Gastrocnemius medialis (tissue), 4 donors: ENCODE data around the gene PLAC1.

Experiments used
- POLR2A ChIP-seq, 2 donors: fragments of 450-650 bp; IDR thresholded peaks; one replicate each; pipeline ENCODE4 v1.6.1; 2017; ENCODE audit warnings: antibody characterized with exemption in 2 of 2, mild to moderate bottlenecking in 2 of 2, moderate library complexity in 2 of 2
- TF ChIP-seq, protein P1 (sequence below), 5 experiments: fragments of 450-650 bp in 3 of 5; fragments of 200-600 bp in 2 of 5; sonication (generic) in 2 of 5; IDR thresholded peaks in 4 of 5; conservative IDR thresholded peaks in 1 of 5; 1 replicate in 4 of 5; 2 replicates in 1 of 5; pipeline ENCODE4 v1.5.1; 2016 to 2019; ENCODE audit warnings: antibody characterized with exemption in 5 of 5, mild to moderate bottlenecking in 3 of 5, moderate library complexity in 3 of 5

DNA sequence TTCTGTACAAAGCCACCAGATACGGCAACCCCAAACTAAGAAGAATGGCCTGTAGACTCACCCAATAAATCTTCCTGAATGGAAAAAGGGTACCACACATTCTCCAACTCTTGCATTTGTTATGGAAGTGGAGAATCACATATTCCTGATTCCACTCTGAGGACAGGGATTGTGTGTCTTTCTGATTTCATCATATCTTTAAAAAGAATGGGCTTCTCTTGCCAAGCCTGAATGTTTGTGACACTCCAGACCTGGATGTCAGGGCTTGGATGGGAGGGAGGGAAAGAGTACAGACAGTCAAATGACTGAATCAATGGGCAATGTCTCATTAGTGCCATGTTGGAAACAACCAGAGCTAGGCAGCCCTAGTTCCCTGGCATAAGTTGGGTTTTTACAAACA is 77.4 kb downstream of the PLAC1 start:
- TF ChIP-seq, protein P1, sequence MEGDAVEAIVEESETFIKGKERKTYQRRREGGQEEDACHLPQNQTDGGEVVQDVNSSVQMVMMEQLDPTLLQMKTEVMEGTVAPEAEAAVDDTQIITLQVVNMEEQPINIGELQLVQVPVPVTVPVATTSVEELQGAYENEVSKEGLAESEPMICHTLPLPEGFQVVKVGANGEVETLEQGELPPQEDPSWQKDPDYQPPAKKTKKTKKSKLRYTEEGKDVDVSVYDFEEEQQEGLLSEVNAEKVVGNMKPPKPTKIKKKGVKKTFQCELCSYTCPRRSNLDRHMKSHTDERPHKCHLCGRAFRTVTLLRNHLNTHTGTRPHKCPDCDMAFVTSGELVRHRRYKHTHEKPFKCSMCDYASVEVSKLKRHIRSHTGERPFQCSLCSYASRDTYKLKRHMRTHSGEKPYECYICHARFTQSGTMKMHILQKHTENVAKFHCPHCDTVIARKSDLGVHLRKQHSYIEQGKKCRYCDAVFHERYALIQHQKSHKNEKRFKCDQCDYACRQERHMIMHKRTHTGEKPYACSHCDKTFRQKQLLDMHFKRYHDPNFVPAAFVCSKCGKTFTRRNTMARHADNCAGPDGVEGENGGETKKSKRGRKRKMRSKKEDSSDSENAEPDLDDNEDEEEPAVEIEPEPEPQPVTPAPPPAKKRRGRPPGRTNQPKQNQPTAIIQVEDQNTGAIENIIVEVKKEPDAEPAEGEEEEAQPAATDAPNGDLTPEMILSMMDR (IDR thresholded peaks at IDR 0.05 in 4 of 5, conservative IDR thresholded peaks at IDR 0.05 in 1 of 5): no peak
- no peak for TF ChIP-seq POLR2A (IDR thresholded peaks at IDR 0.05)
